GM12865 (cell line): ENCODE data around the gene AXIN1.
A peak's percentile ranks its signal among the peaks of the same experiment; 100 is the strongest.
"Not testable (repeated sequence)": the region's sequence is repeated elsewhere in the genome, so short reads cannot be mapped to it uniquely, and the experiment has no call there.

ENCODE experiments used
- DNase-seq: peaks from one replicate; pipeline ENCODE4 v3.0.0; 2010; ENCODE audit warnings: low read depth
- H3K4me3 ChIP-seq: 2 replicates; pipeline ENCODE4 v1.5.1; 2011; ENCODE audit warnings: mild to moderate bottlenecking, low read depth, low read length, control low read depth
- TF ChIP-seq, protein P1 (sequence below): IDR thresholded peaks from 2 replicates; pipeline ENCODE4 v1.5.1; 2011; ENCODE audit warnings: low read length, control low read depth, low read depth, inconsistent platforms; ENCODE audit not compliant: insufficient read depth; ENCODE audit errors: missing control alignments

The AXIN1 gene

DNA sequence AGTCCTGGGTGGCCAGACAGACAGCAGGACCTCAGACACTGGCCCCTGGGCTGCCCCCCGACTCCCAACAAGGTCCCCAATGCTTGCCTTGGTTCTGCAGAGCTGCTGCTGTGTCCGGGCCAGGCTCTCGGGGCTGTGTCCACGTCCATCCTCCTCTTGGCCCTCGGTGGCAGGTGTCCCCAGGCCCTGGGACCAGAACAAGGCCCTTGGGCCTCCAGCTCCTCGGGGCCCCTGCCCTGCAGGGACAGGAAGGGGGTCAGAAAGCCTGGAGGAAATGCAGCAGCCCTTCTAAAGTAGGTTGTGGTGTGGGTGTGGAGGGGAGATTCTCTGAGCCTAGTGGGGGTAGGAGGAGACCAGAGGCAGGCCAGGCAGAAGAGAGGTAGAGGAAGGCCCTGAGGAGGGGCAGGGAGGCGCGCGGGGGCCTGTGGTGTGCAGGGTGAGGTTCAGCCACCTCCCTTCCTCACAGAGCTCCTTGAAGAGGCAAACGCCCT, 2.5 kb upstream of the AXIN1 start:
- TF ChIP-seq, protein P1, sequence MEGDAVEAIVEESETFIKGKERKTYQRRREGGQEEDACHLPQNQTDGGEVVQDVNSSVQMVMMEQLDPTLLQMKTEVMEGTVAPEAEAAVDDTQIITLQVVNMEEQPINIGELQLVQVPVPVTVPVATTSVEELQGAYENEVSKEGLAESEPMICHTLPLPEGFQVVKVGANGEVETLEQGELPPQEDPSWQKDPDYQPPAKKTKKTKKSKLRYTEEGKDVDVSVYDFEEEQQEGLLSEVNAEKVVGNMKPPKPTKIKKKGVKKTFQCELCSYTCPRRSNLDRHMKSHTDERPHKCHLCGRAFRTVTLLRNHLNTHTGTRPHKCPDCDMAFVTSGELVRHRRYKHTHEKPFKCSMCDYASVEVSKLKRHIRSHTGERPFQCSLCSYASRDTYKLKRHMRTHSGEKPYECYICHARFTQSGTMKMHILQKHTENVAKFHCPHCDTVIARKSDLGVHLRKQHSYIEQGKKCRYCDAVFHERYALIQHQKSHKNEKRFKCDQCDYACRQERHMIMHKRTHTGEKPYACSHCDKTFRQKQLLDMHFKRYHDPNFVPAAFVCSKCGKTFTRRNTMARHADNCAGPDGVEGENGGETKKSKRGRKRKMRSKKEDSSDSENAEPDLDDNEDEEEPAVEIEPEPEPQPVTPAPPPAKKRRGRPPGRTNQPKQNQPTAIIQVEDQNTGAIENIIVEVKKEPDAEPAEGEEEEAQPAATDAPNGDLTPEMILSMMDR: no peak
- no peak overlapping the region for H3K4me3 ChIP-seq
- no peak for DNase-seq

DNA sequence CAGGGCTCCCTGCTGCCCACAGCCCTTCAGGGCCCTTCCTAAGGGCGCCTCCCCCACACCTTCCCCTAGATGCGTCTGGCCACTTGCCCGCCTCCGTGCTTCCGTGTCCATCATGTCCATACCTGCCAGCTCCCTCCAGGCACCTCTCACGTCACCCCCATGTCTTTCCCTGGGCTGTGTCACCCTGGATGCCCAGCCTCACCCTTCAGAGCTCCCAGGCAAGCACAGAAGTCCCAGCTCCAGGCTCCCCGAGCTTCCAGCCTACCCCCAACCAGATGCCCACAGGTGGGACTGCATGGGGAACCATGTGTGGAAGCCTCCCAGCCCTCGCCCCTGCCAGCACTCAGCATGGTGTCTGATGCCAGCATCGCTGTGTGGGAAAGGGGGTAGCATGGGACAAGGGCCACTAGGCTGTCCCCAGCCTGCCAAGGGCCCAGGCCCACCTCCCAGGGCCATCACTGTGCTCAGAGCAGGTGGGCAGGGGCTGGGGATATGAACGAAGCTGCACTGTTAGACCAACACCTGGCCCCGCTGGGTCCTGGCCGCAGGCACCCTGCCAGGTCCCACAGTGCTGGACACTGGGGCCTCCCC, 1.9 kb upstream of the AXIN1 start:
- no peak for DNase-seq
- TF ChIP-seq, protein P1: no peak

DNA sequence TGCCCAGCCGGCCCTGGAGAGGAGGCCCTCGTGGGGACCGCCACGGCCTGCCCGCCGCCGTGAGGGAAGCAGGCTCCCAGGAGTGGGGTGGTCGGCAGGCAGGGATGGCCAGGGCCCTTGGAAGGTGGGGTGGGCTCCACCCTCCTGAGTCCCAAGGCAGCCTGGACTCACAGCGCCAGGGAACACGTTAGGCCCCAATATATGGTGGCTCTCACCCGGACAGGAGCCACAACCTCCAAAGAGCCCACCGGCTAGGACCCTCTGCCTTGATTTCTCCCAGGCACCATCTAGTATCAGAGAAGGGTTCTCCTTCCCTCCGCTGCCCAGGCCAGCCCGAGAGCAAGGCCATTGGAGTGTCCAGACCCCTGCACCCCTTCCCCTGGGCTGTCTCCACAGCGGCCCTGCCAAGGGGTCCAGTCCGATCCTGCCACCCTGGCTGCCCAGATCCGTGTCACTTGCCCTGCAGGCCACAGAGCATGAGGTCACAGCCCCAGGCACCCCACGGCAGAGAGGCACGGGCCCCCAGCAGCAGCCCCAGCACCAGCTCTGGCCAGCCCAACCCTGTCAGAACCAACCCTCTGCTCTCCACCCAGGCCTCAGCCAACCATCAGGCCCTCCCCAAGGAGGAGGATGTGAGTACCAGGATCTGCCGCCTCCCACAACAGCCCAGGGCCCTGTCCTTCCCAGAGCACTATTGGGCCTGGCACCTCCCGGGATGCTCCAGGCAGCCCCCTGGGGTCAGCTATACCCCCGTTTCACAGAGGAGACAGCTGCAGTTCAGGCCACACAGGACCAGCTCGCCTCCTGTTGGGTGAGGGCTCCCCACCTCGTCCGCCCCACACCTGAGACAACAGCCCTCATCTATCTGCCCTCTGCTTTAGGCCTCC, 1.1 kb upstream of the AXIN1 start:
- TF ChIP-seq, protein P1: no peak
- no peak for DNase-seq
- H3K4me3 ChIP-seq: peak overlapping the region; percentile 32; the same call in 1 of the 2 replicates

More for the DNA sequence above, 1.9 kb upstream of the AXIN1 start:
- H3K4me3 ChIP-seq: no peak overlapping the region

DNA sequence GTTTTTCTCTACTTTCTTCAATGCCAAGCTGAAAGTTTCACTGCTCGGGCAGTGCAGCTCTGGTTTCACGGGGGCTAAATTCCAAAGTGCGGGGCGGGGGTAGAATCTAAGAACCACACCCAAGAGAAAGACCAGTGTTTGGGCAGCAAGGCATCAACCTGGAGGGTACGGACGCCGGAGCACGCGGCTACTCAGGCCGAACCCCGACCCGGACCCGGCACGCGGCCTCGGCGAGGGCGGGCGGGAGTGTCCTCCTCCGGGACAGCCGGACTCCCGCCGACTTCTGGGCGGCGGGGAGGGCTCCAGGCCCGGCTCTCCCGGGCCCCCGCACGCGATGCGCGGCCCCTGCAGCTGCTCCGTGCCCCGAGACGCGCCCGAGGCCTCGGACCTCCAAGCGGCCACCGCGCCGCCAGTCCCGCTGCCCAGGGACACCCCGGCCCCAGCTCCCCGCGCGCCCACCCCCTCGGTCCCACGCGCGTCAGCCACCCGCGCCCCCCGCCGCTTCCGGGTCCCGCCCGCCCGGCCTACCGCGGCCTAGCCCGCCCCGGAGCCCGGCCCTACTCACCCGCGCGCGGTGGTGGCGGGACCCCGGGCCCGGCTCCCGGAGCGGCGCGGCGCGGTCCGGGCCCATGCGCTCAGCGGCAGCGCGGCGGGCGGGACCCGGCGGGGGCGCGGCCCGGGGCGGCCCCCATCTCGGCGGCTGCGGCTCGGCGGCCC, 561 bp downstream of the AXIN1 start:
- TF ChIP-seq, protein P1: no peak
- H3K4me3 ChIP-seq: peak overlapping the region; percentile 82
- DNase-seq: peak; percentile 34

DNA sequence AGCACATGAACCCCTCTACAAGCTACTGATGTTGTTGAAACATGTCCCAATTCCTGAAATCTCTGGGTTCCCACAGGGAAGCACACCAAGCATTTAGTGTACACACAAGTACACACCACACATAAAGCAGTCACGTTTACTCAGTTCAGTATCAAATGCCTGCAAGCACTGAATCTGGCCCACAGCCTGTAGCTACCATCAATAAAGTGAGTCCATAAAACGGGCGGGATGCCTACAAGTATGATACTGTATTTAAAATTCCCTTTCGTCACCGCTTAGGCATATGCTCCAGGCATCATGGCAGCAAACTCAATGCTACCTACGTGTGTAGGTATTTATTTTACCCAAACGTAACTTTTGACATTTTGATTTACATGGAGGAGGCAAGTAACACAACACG, 2.3 kb downstream of the AXIN1 start:
- no peak overlapping the region for H3K4me3 ChIP-seq
- DNase-seq: no peak
- TF ChIP-seq, protein P1: no peak

DNA sequence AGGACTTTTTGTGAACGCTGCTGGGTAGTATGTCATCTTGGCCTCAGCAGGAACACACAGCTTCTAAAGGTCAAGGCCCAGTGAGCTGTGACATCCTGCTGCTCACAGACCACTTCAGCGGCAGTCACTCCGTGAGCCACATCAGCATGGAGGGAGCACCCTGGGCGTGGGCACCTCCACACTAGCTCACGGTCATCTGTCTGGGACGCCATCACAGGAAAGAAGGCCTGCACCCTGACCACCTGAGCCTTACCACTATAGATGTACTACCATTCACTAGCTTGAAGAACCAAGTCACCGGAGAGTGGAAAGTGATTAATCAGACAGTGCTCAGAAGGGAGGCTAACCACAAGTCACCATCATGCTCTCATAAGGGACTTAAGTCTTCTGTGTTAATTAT, 3.3 kb downstream of the AXIN1 start:
- peak overlapping the region; percentile 19; the same call in 1 of the 2 replicates for H3K4me3 ChIP-seq
- DNase-seq: peak; percentile 74
- TF ChIP-seq, protein P1: no peak

DNA sequence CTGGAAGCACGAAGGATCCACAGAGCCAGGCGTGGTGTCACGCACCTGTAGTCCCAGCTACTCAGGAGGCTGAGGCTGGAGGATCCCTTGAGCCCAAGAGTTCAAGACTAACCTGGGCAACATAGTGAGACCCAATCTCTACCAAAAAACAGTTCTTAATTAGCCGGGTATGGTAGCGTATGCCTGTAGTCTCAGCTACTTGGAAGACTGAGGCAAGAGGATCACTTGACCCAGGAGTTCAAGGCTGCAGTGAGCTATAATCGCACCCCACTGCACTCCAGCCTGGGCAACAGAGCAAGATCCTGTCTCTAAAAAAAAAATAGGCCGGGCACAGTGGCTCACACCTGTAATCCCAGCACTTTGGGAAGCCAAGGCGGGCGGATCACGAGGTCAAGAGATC, 4.0 kb downstream of the AXIN1 start:
- not testable (repeated sequence) for DNase-seq, H3K4me3 ChIP-seq
